ENCODE measurements around the gene DMGDH. TPM values are rescaled to one million over a fixed set of nuclear protein-coding genes. Genes with fewer than 3 reads are reported as not detected.

The DMGDH gene
- total RNA-seq, 2 experiments from 2014 or later, result 1.3 to 1.7 TPM

DNA sequence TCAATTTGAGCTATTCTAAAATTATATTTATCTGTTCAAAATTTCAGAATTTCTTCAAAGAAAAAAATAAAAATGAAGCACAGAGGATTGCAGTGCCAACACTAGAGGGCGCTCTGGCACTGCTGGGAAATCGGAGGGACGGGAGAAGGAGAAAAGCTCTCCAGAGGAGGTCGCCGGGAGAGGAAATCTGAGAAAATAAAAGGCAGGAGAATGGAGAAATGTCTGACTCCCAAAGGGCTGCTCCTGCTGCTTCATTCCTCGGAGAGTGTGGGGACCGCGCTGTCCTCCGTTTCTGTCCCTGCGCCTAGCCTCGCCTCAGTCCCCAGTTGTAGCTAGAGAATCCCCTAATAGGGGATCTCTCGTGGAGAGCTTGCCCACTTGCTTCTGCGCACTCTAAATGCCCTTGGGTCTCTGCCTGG, 44.4 kb downstream of the DMGDH start:
- H3K36me3 Mint-ChIP-seq, result no peaks in the 10 kb centered on the region
- H3K27me3 Mint-ChIP-seq, result peaks cover 37% of the 10 kb centered on the region
- H3K9me3 Mint-ChIP-seq, result no peaks in the 10 kb centered on the region
- intact Hi-C loops (cut with micrococcal nuclease), result loop anchor here (1.0 to 2.0 kb wide), 3 partner anchors 86 to 440 kb away; partner anchors contain the start of gene BHMT
- ChIA-PET CTCF (interaction anchor here (0.6 to 12.7 kb wide), 42 partner anchors 9 to 1070 kb away, joined by 3 to 404 read pairs (median 4); partner anchors contain the start of gene ARSB), POLR2A (no interaction called here)
- DNase-seq, result peak; percentile 68
- no peak overlapping the region for H3K4me3 Mint-ChIP-seq
- H3K27ac Mint-ChIP-seq, result no peak overlapping the region
- H3K4me1 Mint-ChIP-seq (ENCODE audit: low read depth), result peaks cover 7% of the 10 kb centered on the region

DNA sequence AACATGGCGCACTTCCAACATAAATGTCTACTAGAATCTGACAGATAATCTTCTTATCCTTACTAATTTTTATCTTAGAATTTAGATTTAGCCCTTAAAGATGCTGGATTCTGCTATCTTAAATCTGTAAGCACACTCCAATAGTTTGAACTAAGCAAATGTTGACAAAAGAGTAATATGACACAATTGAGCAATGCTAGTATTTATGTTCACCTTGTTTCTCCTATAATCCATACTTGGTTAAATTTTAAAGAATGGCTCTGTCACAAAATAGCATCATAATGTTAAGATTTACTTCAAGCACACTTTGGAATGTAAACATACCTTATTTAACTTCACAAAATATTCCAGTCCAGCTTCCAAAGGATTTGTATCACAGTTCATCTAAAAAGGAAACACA, 45.5 kb downstream of the DMGDH start:
- no peaks in the 10 kb centered on the region for H3K36me3 Mint-ChIP-seq
- H3K27me3 Mint-ChIP-seq, result peaks cover 42% of the 10 kb centered on the region
- no peak overlapping the region for H3K27ac Mint-ChIP-seq
- H3K9me3 Mint-ChIP-seq, result no peaks in the 10 kb centered on the region
- H3K4me3 Mint-ChIP-seq, result no peak overlapping the region
- ChIA-PET POLR2A (no interaction called here), CTCF (interaction anchor here (0.7 to 12.7 kb wide), 13 partner anchors 11 to 445 kb away, joined by 3 to 404 read pairs (median 6); no protein-coding TSS in a partner anchor)
- intact Hi-C loops (cut with micrococcal nuclease), result loop anchor here (2.0 kb wide), 2 partner anchors 87 to 441 kb away; partner anchors contain the start of gene BHMT
- DNase-seq, result no peak
- peaks cover 7% of the 10 kb centered on the region for H3K4me1 Mint-ChIP-seq (ENCODE audit: low read depth)

DNA sequence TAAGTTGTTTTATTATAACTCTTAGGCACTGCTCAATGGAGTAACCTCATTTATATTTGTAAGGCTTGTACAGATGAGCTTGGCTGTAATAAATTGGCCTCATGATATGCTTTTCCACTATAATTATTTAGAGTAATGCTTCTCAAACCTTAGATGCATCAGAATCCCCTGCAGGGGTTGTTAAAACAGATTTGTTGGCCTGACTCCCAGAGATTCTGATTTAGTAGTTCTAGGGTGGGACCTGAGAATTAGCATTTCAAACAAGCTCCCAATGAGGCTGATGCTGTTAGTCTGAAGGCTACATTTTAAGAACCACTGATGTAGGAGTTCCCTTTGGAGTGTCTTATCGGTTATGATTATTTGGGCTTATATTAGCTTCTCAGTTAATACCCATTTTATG, 46.1 kb downstream of the DMGDH start:
- Mint-ChIP-seq H3K36me3 (no peaks in the 10 kb centered on the region), H3K9me3 (no peaks in the 10 kb centered on the region), H3K4me1 (ENCODE audit: low read depth) (peaks cover 7% of the 10 kb centered on the region), H3K27me3 (peaks cover 46% of the 10 kb centered on the region), H3K27ac (no peak overlapping the region), H3K4me3 (no peak overlapping the region)
- ChIA-PET POLR2A (no interaction called here), CTCF (interaction anchor here (1.0 to 12.7 kb wide), 7 partner anchors 57 to 441 kb away, joined by 3 to 404 read pairs (median 5); no protein-coding TSS in a partner anchor)
- intact Hi-C loops (cut with micrococcal nuclease), result no loop called here
- no peak for DNase-seq

DNA sequence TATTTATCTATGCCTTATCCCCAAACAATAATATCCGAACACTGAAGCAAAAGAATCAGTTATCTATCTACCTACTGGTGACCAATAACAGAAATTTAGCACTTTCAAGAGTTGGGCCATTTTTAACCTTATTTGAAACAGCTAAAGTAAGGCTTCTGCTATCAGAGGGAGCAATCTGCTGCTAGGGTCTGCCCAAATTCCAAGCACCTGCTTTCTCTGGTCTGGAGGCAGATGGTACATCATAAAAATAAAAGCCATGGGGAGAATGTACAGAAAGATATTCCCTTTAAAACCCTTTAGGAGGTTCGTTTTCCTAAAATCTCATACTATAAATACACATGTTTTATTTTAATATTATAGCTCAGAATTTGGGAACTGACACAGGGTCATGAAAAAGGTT, 46.7 kb downstream of the DMGDH start:
- POLR2A ChIA-PET, result no interaction called here

DNA sequence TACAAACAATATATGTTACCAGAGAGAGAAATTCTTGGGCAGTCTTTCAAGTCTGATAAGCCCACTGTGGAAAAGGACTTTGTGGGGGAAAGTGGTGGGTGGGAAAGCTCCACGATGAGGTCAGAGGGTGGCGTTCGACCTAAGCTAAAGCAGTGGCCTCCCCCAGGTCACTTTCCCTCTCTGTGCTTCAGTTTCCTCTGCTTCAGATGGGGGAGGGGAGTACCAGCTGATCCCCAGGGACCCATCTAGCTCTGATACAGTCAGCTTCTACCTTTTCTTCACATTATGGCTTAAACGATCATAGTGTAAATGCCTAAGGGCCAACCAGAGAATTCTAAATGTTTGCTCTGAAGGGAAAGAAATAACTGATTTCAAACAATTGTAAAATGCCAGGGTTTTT, 47.7 kb downstream of the DMGDH start:
- Mint-ChIP-seq H3K27me3 (peaks cover 48% of the 10 kb centered on the region), H3K27ac (no peak overlapping the region), H3K36me3 (no peaks in the 10 kb centered on the region), H3K4me1 (ENCODE audit: low read depth) (peaks cover 7% of the 10 kb centered on the region), H3K4me3 (no peak overlapping the region), H3K9me3 (no peaks in the 10 kb centered on the region)
- ChIA-PET POLR2A (no interaction called here), CTCF (interaction anchor here (0.6 to 12.7 kb wide), 15 partner anchors 9 to 1062 kb away, joined by 3 to 404 read pairs (median 5); no protein-coding TSS in a partner anchor)
- DNase-seq, result no peak
- intact Hi-C loops (cut with micrococcal nuclease), result loop anchor here (1.0 kb wide), 1 partner anchor 112 kb away; no protein-coding TSS in a partner anchor

More for the DNA sequence above, 46.7 kb downstream of the DMGDH start:
- Mint-ChIP-seq H3K4me3 (no peak overlapping the region), H3K4me1 (ENCODE audit: low read depth) (peaks cover 7% of the 10 kb centered on the region), H3K36me3 (no peaks in the 10 kb centered on the region), H3K27ac (no peak overlapping the region), H3K27me3 (peaks cover 48% of the 10 kb centered on the region), H3K9me3 (no peaks in the 10 kb centered on the region)
- intact Hi-C loops (cut with micrococcal nuclease), result no loop called here
- CTCF ChIA-PET, result interaction anchor here (0.6 to 12.7 kb wide), 10 partner anchors 39 to 442 kb away, joined by 3 to 404 read pairs (median 5); no protein-coding TSS in a partner anchor
- DNase-seq, result no peak

DNA sequence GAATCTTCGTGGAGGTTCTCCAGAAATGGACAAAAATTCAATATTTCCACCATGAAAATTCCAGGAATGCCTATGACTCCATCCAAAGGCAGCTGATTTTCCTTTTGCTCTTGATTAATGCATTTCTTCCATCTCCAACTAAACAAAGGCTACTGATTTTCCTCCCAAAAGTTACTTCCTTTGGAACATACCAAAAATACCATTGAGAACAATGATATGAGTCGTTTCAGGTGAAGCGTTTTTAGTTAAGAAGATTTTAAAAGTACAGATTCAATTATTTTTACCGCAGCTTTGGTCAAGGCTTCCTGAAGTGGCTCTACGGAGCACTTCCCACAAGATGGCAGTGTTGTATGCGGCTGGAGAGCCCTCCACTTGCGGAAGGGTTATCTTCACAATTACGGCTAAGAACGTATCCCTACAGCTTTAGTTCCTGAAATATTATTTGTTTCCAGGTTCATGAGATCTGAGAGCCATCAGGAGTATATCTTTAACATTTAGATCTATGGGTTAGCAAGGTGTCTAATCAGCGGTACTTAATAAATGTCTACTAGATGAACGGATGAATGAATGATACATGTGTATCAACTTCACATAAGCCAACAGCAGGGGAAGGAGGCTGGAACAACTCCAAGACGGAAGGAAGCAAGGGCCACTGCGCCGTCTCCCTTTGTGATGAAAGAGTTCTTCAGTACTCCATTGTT, 48.5 kb downstream of the DMGDH start:
- DNase-seq, result peak; percentile 66
- peaks cover 43% of the 10 kb centered on the region for H3K27me3 Mint-ChIP-seq
- H3K36me3 Mint-ChIP-seq, result no peaks in the 10 kb centered on the region
- intact Hi-C loops (cut with micrococcal nuclease), result loop anchor here (1.0 kb wide), 1 partner anchor 112 kb away; no protein-coding TSS in a partner anchor
- H3K9me3 Mint-ChIP-seq, result no peaks in the 10 kb centered on the region
- peaks cover 7% of the 10 kb centered on the region for H3K4me1 Mint-ChIP-seq (ENCODE audit: low read depth)
- ChIA-PET POLR2A (no interaction called here), CTCF (interaction anchor here (0.6 to 12.7 kb wide), 24 partner anchors 9 to 1063 kb away, joined by 3 to 404 read pairs (median 4); partner anchors contain the start of gene HOMER1)
- H3K27ac Mint-ChIP-seq, result no peak overlapping the region
- no peak overlapping the region for H3K4me3 Mint-ChIP-seq

DNA sequence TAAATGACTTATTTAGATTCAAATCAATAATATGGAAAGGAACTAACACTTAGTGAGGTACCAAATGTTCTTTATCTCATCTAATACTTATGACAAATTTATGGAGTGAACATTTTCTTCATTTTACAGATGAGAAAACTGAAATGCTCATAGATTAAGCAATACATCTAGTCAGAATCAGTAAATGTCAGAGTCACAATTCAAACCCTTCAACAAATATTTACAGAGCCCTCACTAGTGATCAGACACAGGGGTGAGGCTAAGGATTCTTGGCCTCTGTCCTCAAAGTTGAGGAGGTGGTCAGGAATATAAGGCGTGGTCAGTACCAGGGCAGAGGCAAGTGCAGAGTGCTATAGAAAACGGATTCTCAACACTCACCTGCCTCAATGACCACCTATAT, 54.8 kb downstream of the DMGDH start:
- ChIA-PET CTCF (interaction anchor here (2.2 kb wide), 1 partner anchor 11 kb away, joined by 20 read pairs; no protein-coding TSS in a partner anchor), POLR2A (no interaction called here)
- H3K4me3 Mint-ChIP-seq, result no peak overlapping the region
- intact Hi-C loops (cut with micrococcal nuclease), result no loop called here
- H3K9me3 Mint-ChIP-seq, result peaks cover 11% of the 10 kb centered on the region
- H3K4me1 Mint-ChIP-seq (ENCODE audit: low read depth), result no peaks in the 10 kb centered on the region
- no peak for DNase-seq
- H3K27me3 Mint-ChIP-seq, result peaks cover 17% of the 10 kb centered on the region
- no peaks in the 10 kb centered on the region for H3K36me3 Mint-ChIP-seq
- no peak overlapping the region for H3K27ac Mint-ChIP-seq

DNA sequence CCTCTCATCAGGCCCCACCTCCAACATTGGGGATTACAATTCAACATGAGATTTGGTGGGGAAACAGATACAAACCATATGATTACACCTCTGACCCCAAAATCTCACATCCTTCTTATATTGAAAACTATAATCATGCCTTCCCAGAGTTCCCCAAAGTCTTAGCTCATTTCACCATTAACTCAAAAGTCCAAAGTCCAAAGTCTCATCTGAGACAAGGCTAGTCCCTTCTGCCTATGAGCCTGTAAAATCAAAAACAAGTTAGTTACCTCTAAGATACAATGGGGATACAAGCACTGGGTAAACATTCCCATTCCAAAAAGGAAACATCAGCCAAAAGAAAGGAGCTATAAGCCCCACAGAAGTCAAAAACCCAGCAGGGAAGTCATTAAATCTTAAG, 57.6 kb downstream of the DMGDH start:
- POLR2A ChIA-PET, result no interaction called here
- no peak for DNase-seq
- H3K27me3 Mint-ChIP-seq, result peaks cover 7% of the 10 kb centered on the region
- H3K36me3 Mint-ChIP-seq, result no peaks in the 10 kb centered on the region
- H3K9me3 Mint-ChIP-seq, result peaks cover 11% of the 10 kb centered on the region
- H3K4me1 Mint-ChIP-seq (ENCODE audit: low read depth), result no peaks in the 10 kb centered on the region
- H3K4me3 Mint-ChIP-seq, result no peak overlapping the region
- intact Hi-C loops (cut with micrococcal nuclease), result no loop called here
- no peak overlapping the region for H3K27ac Mint-ChIP-seq
- CTCF ChIA-PET, result interaction anchor here (1.3 to 2.1 kb wide), 3 partner anchors 10 to 121 kb away, joined by 4 to 7 read pairs (median 4); no protein-coding TSS in a partner anchor

DNA sequence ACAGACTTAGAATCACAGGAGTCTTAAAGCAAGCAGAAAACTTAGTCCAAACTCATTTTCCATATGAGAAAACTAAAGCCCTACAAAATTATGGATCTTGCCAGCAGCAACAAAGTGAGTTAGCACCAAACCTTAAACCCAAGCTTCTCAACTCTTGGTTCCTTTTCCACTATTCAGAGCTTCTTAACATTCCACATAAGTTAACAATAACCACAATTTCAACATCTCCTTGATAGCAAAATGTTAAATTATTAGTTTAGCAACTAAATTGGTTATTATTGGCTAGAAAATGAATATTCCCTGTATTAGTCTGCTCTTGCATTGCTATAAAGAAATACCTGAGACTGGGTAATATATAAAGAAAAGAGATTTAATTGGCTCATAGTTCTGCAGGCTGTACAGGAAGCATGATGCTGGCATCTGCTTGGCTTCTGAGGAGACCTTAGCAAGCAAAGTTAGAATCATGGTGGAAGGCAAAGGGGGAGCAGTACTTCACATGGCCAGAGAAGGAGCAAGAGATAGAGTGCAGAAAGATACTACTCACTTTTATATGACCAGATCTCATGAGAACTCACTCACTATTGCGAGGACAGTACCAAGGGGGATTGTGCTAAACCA, 58.1 kb downstream of the DMGDH start:
- H3K36me3 Mint-ChIP-seq, result no peaks in the 10 kb centered on the region
- POLR2A ChIA-PET, result no interaction called here
- H3K27ac Mint-ChIP-seq, result no peak overlapping the region
- no peaks in the 10 kb centered on the region for H3K4me1 Mint-ChIP-seq (ENCODE audit: low read depth)
- peaks cover 11% of the 10 kb centered on the region for H3K9me3 Mint-ChIP-seq
- intact Hi-C loops (cut with micrococcal nuclease), result no loop called here
- peaks cover 7% of the 10 kb centered on the region for H3K27me3 Mint-ChIP-seq
- CTCF ChIA-PET, result interaction anchor here (1.5 kb wide), 1 partner anchor 14 kb away, joined by 7 read pairs; no protein-coding TSS in a partner anchor
- DNase-seq, result no peak
- no peak overlapping the region for H3K4me3 Mint-ChIP-seq

DNA sequence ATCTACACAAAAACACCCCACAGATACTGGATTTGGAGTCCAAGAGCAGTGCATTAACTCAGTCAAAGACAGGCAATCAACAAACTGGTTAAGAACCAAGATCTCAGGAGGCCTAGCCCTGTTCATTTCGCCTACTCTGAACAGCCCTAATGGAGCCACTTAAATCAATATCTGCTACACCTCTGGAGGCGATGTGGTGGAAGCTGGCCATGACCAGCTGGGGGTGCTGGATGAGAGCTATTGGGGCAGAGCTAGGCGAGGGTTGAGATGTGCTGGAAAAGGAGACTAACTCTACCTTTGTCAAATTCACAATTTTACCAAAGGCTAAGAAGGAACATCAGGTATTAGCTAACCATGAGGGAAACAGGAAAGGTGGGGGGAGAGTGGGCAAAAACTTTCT, 61.1 kb downstream of the DMGDH start:
- Mint-ChIP-seq H3K4me1 (ENCODE audit: low read depth) (no peaks in the 10 kb centered on the region), H3K4me3 (no peak overlapping the region), H3K9me3 (peaks cover 9% of the 10 kb centered on the region), H3K27ac (no peak overlapping the region), H3K36me3 (no peaks in the 10 kb centered on the region), H3K27me3 (peaks cover 10% of the 10 kb centered on the region)
- ChIA-PET POLR2A (no interaction called here), CTCF (interaction anchor here (0.7 to 1.3 kb wide), 3 partner anchors 12 to 254 kb away, joined by 3 to 5 read pairs (median 3); no protein-coding TSS in a partner anchor)
- DNase-seq, result no peak
- intact Hi-C loops (cut with micrococcal nuclease), result no loop called here

DNA sequence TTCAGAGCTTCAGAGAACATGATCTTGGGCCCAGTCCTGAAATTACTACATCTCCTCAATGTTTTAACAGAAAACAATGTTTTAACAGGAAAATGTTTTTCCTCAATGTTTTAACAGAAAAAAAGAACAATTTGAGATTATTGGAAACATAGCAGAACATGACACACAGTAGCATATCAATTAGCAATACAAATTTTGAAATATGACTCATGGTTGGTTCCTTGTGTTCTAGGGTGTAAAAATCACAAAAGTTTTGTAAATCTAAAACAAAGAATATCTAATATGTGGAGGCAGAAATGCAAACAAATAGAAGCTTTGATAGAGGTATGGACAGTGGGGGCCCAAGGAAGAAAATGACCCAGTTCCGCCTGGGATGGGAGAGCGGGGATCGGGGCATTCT, 61.6 kb downstream of the DMGDH start:
- Mint-ChIP-seq H3K4me3 (no peak overlapping the region), H3K27ac (no peak overlapping the region), H3K27me3 (peaks cover 15% of the 10 kb centered on the region), H3K36me3 (no peaks in the 10 kb centered on the region), H3K4me1 (ENCODE audit: low read depth) (no peaks in the 10 kb centered on the region), H3K9me3 (peaks cover 5% of the 10 kb centered on the region)
- DNase-seq, result no peak
- CTCF ChIA-PET, result interaction anchor here (0.7 to 1.3 kb wide), 4 partner anchors 13 to 254 kb away, joined by 3 to 5 read pairs (median 3); no protein-coding TSS in a partner anchor
- intact Hi-C loops (cut with micrococcal nuclease), result no loop called here
- POLR2A ChIA-PET, result no interaction called here

DNA sequence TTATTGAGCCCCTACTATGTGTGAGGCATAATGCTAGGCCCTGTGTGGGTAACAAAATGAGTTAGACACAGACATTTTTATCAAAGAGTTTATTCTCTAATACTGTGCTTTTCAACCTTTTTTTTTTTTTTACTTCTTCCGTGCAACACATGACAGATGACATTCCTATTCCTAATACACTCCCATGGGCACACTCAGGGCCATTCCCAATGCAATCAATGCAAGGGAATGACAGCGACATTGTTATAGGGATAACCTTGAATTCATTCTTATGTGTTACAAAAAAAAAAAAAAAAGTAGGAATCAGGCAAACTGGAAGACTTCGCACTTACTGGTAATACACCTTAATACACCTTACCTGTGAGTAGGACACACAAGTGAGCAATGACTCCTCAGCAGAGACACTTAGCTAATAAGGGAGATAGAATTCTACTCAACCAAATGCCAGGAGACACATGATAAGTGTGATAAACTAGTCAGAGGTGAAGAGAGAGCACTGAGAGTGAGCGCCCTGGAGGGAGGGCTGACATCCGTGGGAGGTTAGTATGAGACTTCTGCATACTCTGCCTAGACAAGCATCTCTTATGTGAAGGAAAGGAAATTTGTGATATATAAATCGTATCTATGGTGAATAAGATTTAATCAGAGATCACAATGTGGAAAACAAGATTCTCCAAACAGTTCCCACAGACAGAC, 63.4 kb downstream of the DMGDH start:
- H3K9me3 Mint-ChIP-seq, result no peaks in the 10 kb centered on the region
- intact Hi-C loops (cut with micrococcal nuclease), result no loop called here
- ChIA-PET POLR2A (no interaction called here), CTCF (no interaction called here)
- H3K4me1 Mint-ChIP-seq (ENCODE audit: low read depth), result no peaks in the 10 kb centered on the region
- H3K27ac Mint-ChIP-seq, result no peak overlapping the region
- DNase-seq, result no peak
- no peak overlapping the region for H3K4me3 Mint-ChIP-seq
- no peaks in the 10 kb centered on the region for H3K36me3 Mint-ChIP-seq
- peaks cover 18% of the 10 kb centered on the region for H3K27me3 Mint-ChIP-seq

Data from activated CD4-positive, alpha-beta memory T cell treated with anti-CD3 and anti-CD28 coated beads for 36 hours (primary cell).